Neural cell (in vitro differentiated cells): ENCODE results near the gene IL18R1. TPM values are rescaled to one million over a fixed set of nuclear protein-coding genes. Genes with fewer than 3 reads are reported as not detected.

ENCODE experiments used
- H2AFZ ChIP-seq: fragments of 200-600, 300-800 bp; sonication (generic), shearing (Covaris generic); 2 replicates; pipeline ENCODE4 v1.6.0; 2014; ENCODE audit warnings: low read depth, mild to moderate bottlenecking, antibody characterized with exemption, low read length, moderate library complexity
- H3F3A ChIP-seq: fragments of 200-600 bp; shearing (Covaris generic); 2 replicates; pipeline ENCODE4 v1.6.1; 2016; ENCODE audit warnings: mild to moderate bottlenecking, moderate library complexity, mixed read lengths, antibody characterized with exemption, low read length; ENCODE audit not compliant: insufficient read depth, poor library complexity, severe bottlenecking
- H3K27ac ChIP-seq: fragments of 200-600, 300-800 bp; sonication (generic), shearing (Covaris generic); 2 replicates; pipeline ENCODE4 v1.5.1; 2014; ENCODE audit warnings: mild to moderate bottlenecking, low read length, moderate library complexity
- H3K27me3 ChIP-seq: fragments of 300-800, 200-600 bp; sonication (generic), shearing (Covaris generic); 2 replicates; pipeline ENCODE4 v1.6.0; 2014; ENCODE audit warnings: mild to moderate bottlenecking, low read depth, low read length, moderate library complexity; ENCODE audit not compliant: insufficient read depth
- H3K36me3 ChIP-seq: fragments of 300-800, 200-600 bp; sonication (generic), shearing (Covaris generic); 2 replicates; pipeline ENCODE4 v1.5.1; 2014; ENCODE audit warnings: mild to moderate bottlenecking, antibody characterized with exemption, low read length, moderate library complexity; ENCODE audit not compliant: insufficient read depth
- H3K4me2 ChIP-seq: fragments of 300-800, 200-600 bp; sonication (generic), shearing (Covaris generic); 2 replicates; pipeline ENCODE4 v1.6.0; 2014; ENCODE audit warnings: mild to moderate bottlenecking, low read length
- H3K4me3 ChIP-seq: fragments of 300-800, 200-600 bp; sonication (generic), shearing (Covaris generic); 2 replicates; pipeline ENCODE4 v1.5.1; 2014; ENCODE audit warnings: mild to moderate bottlenecking, low read length, moderate library complexity
- H3K79me2 ChIP-seq: fragments of 200-600 bp; shearing (Covaris generic); replicated peaks from 2 replicates; pipeline ENCODE4 v1.6.0; 2014; ENCODE audit warnings: mild to moderate bottlenecking, low read length, moderate library complexity; ENCODE audit not compliant: insufficient read depth
- H3K9ac ChIP-seq: fragments of 300-800, 200-600 bp; sonication (generic), shearing (Covaris generic); 2 replicates; pipeline ENCODE4 v1.6.1; 2016; ENCODE audit warnings: mild to moderate bottlenecking, low read length, mixed read lengths
- H3K9me2 ChIP-seq: fragments of 200-600 bp; shearing (Covaris generic); 2 replicates; pipeline ENCODE4 v1.6.1; 2016; ENCODE audit warnings: mild to moderate bottlenecking, low read length, mixed read lengths; ENCODE audit not compliant: insufficient read depth
- H3K9me3 ChIP-seq: fragments of 200-600, 300-800 bp; sonication (generic), shearing (Covaris generic); 2 replicates; pipeline ENCODE4 v1.6.1; 2016; ENCODE audit warnings: mild to moderate bottlenecking, mixed run types, low read length, moderate library complexity, mixed read lengths
- H4K20me1 ChIP-seq: fragments of 200-600 bp; shearing (Covaris generic); 2 replicates; pipeline ENCODE4 v1.6.1; 2016; ENCODE audit warnings: mild to moderate bottlenecking, mixed run types; ENCODE audit not compliant: insufficient read depth
- CTCF ChIP-seq: fragments of 450-650 bp; IDR thresholded peaks from 2 replicates; pipeline ENCODE4 v1.5.1; 2014; ENCODE audit warnings: antibody characterized with exemption, mild to moderate bottlenecking, moderate library complexity; ENCODE audit not compliant: poor library complexity, severe bottlenecking
- EP300 ChIP-seq: fragments of 450-650 bp; conservative IDR thresholded peaks from 2 replicates; pipeline ENCODE4 v1.6.1; 2014; ENCODE audit warnings: antibody characterized with exemption, mild to moderate bottlenecking, moderate library complexity; ENCODE audit not compliant: poor library complexity, severe bottlenecking
- EZH2 ChIP-seq: fragments of 200-600, 300-800 bp; shearing (Covaris generic), sonication (generic); IDR thresholded peaks from 2 replicates; pipeline ENCODE4 v1.6.1; 2014; ENCODE audit warnings: antibody characterized with exemption, low read length, borderline replicate concordance, mild to moderate bottlenecking; ENCODE audit not compliant: insufficient read depth, poor library complexity, severe bottlenecking
- MXI1 ChIP-seq: fragments of 450-650 bp; conservative IDR thresholded peaks from 2 replicates; pipeline ENCODE4 v1.6.1; 2014; ENCODE audit warnings: antibody characterized with exemption, mild to moderate bottlenecking; ENCODE audit not compliant: poor library complexity, severe bottlenecking
- POLR2AphosphoS5 ChIP-seq: IDR thresholded peaks from 2 replicates; pipeline ENCODE4 v1.6.1; 2012
- RAD21 ChIP-seq: fragments of 450-650 bp; conservative IDR thresholded peaks from 2 replicates; pipeline ENCODE4 v1.6.1; 2014; ENCODE audit warnings: antibody characterized with exemption, mild to moderate bottlenecking, moderate library complexity
- REST ChIP-seq: IDR thresholded peaks from 2 replicates; pipeline ENCODE4 v1.6.1; 2012; ENCODE audit warnings: borderline replicate concordance
- SMC3 ChIP-seq: fragments of 450-650 bp; conservative IDR thresholded peaks from 2 replicates; pipeline ENCODE4 v1.6.1; 2014; ENCODE audit warnings: antibody characterized with exemption, mild to moderate bottlenecking, moderate library complexity; ENCODE audit not compliant: poor library complexity
- TAF1 ChIP-seq: IDR thresholded peaks from 2 replicates; pipeline ENCODE4 v1.6.1; 2012; ENCODE audit warnings: low read depth
- polyA plus RNA-seq: library from polyadenylated mRNA; depleted of rRNA; stranded (reverse); fragments of >200 nt; gene quantifications from 2 replicates; pipeline ENCODE4 v1.2.3, GENCODE V29; 2014

Gene IL18R1
- polyA plus RNA-seq, 1 donor from 2014 or later: 0.09 TPM

DNA sequence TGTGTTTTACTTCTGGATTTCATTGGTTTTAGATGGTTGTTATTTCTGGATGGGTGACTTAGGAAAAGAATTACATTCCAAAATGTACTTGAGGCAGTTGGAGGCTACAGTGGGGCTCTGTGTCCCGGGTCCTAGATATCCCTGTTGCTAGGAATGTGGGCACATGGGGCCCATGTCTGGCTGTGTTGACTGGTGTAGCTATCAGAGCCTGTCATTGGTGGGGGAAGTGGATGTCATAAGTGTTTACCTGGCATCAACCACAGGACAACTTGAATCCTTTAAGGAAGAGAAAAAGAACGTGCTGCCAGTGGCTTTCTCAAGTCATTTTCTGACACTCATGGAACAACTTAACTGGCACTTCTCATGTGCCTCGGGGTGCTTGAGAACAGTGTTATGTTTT lies 30.4 kb downstream of the IL18R1 start:
- Histone ChIP-seq H3K9me3 (peaks cover 5% of the 10 kb centered on the region), H3F3A (no peaks in the 10 kb centered on the region), H3K4me3 (no peak overlapping the region), H3K9me2 (no peaks in the 10 kb centered on the region), H3K4me2 (no peak overlapping the region), H3K27ac (no peak overlapping the region), H3K36me3 (no peaks in the 10 kb centered on the region), H3K79me2 (no peaks in the 10 kb centered on the region), H2AFZ (no peak overlapping the region), H4K20me1 (no peaks in the 10 kb centered on the region), H3K9ac (no peak overlapping the region), H3K27me3 (no peaks in the 10 kb centered on the region)
- no peak for TF ChIP-seq CTCF
- TF ChIP-seq REST: no peak
- no peak for TF ChIP-seq EP300
- TF ChIP-seq POLR2AphosphoS5: no peak
- no peak for TF ChIP-seq RAD21
- no peak for TF ChIP-seq TAF1
- no peak for TF ChIP-seq EZH2
- TF ChIP-seq SMC3: no peak
- TF ChIP-seq MXI1: no peak

GRCh38 chr2:102386867-102387541 lies 31.4 kb downstream of the IL18R1 start:
- H3K9me3 ChIP-seq: peaks cover 5% of the 10 kb centered on the region
- H3K4me2 ChIP-seq: no peak overlapping the region
- H3K4me3 ChIP-seq: no peak overlapping the region
- no peaks in the 10 kb centered on the region for H3K27me3 ChIP-seq
- TF ChIP-seq MXI1: no peak
- no peak for TF ChIP-seq TAF1
- no peak for TF ChIP-seq EZH2
- TF ChIP-seq RAD21: no peak
- H3K79me2 ChIP-seq: no peaks in the 10 kb centered on the region
- no peaks in the 10 kb centered on the region for H4K20me1 ChIP-seq
- no peaks in the 10 kb centered on the region for H3F3A ChIP-seq
- H3K27ac ChIP-seq: no peak overlapping the region
- H2AFZ ChIP-seq: no peak overlapping the region
- H3K36me3 ChIP-seq: no peaks in the 10 kb centered on the region
- H3K9me2 ChIP-seq: no peaks in the 10 kb centered on the region
- H3K9ac ChIP-seq: no peak overlapping the region
